DOHH2 (cell line): Measurements from ENCODE around the gene DDX1.
A peak's percentile ranks its signal among the peaks of the same experiment; 100 is the strongest.

Experiments used
- H3F3A ChIP-seq: fragments of 200-600 bp; sonication (generic), shearing (Covaris generic); 2 replicates; pipeline ENCODE4 v1.6.0; 2016; ENCODE audit warnings: antibody characterized with exemption, mild to moderate bottlenecking; ENCODE audit not compliant: control insufficient read depth, insufficient read depth
- H3K27ac ChIP-seq: fragments of 200-600 bp; sonication (generic); 2 replicates; pipeline ENCODE4 v1.5.1; 2014; ENCODE audit warnings: low read depth, mild to moderate bottlenecking, low read length, moderate library complexity
- H3K27me3 ChIP-seq: fragments of 200-600 bp; sonication (generic); 2 replicates; pipeline ENCODE4 v1.6.1; 2014; ENCODE audit warnings: mild to moderate bottlenecking, low read length, mixed read lengths; ENCODE audit not compliant: control insufficient read depth
- H3K36me3 ChIP-seq: fragments of 200-600 bp; sonication (generic); 2 replicates; pipeline ENCODE4 v1.6.1; 2014; ENCODE audit warnings: mild to moderate bottlenecking, low read length, moderate library complexity, mixed read lengths; ENCODE audit not compliant: control insufficient read depth
- H3K4me1 ChIP-seq: fragments of 200-600 bp; sonication (generic); 2 replicates; pipeline ENCODE4 v1.6.1; 2014; ENCODE audit warnings: mild to moderate bottlenecking, low read length, mixed read lengths; ENCODE audit not compliant: control insufficient read depth
- H3K4me2 ChIP-seq: fragments of 200-600 bp; sonication (generic); 2 replicates; pipeline ENCODE4 v1.6.0; 2014; ENCODE audit warnings: mild to moderate bottlenecking, low read length, moderate library complexity
- H3K4me3 ChIP-seq: fragments of 200-600 bp; sonication (generic); 2 replicates; pipeline ENCODE4 v1.5.1; 2014; ENCODE audit warnings: mild to moderate bottlenecking, low read length, mixed read lengths
- H3K79me2 ChIP-seq: fragments of 200-600 bp; sonication (generic); 2 replicates; pipeline ENCODE4 v1.6.1; 2014; ENCODE audit warnings: mild to moderate bottlenecking, low read length, mixed read lengths; ENCODE audit not compliant: control insufficient read depth
- H3K9me2 ChIP-seq: fragments of 200-600 bp; sonication (generic); replicated peaks from 2 replicates; pipeline ENCODE4 v1.6.1; 2014; ENCODE audit warnings: mild to moderate bottlenecking, low read length, mixed read lengths; ENCODE audit not compliant: control insufficient read depth
- H3K9me3 ChIP-seq: fragments of 200-600 bp; sonication (generic); 2 replicates; pipeline ENCODE4 v1.6.1; 2014; ENCODE audit warnings: antibody characterized with exemption, low read length, mixed read lengths; ENCODE audit not compliant: control insufficient read depth, insufficient read depth
- H4K20me1 ChIP-seq: fragments of 200-600 bp; sonication (generic); 2 replicates; pipeline ENCODE4 v1.6.0; 2014; ENCODE audit warnings: low read depth, mild to moderate bottlenecking, antibody characterized with exemption, low read length, moderate library complexity; ENCODE audit not compliant: control insufficient read depth, insufficient read depth
- CTCF ChIP-seq: fragments of 200-600 bp; sonication (generic); IDR thresholded peaks from one replicate; pipeline ENCODE4 v1.5.1; 2014; ENCODE audit warnings: antibody characterized with exemption, mild to moderate bottlenecking, low read depth, low read length; ENCODE audit not compliant: poor library complexity, severe bottlenecking
- EZH2phosphoT487 ChIP-seq: fragments of 200-600 bp; sonication (generic); IDR thresholded peaks from 2 replicates; pipeline ENCODE4 v1.6.1; 2017; ENCODE audit warnings: borderline replicate concordance, mild to moderate bottlenecking, antibody characterized with exemption, low read length, moderate library complexity, mixed read lengths

DDX1 gene

GRCh38 chr2:15557887-15558311, 33.8 kb upstream of the DDX1 start:
- Histone ChIP-seq H3K4me3 (no peak overlapping the region), H3K4me1 (peaks cover 22% of the 10 kb centered on the region), H3K79me2 (peaks cover 32% of the 10 kb centered on the region), H3K36me3 (no peaks in the 10 kb centered on the region), H3K9me2 (no peaks in the 10 kb centered on the region), H3K27ac (no peak overlapping the region), H3K27me3 (no peaks in the 10 kb centered on the region), H3K9me3 (no peaks in the 10 kb centered on the region), H3K4me2 (no peak overlapping the region), H3F3A (no peaks in the 10 kb centered on the region), H4K20me1 (no peaks in the 10 kb centered on the region)
- TF ChIP-seq EZH2phosphoT487 (no peak), CTCF (no peak)

GRCh38 chr2:15559379-15560139, 32.1 kb upstream of the DDX1 start:
- no peak overlapping the region for H3K27ac ChIP-seq
- H3K79me2 ChIP-seq: peaks cover 32% of the 10 kb centered on the region
- peaks cover 22% of the 10 kb centered on the region for H3K4me1 ChIP-seq
- no peaks in the 10 kb centered on the region for H4K20me1 ChIP-seq
- H3K9me2 ChIP-seq: no peaks in the 10 kb centered on the region
- no peaks in the 10 kb centered on the region for H3K36me3 ChIP-seq
- H3F3A ChIP-seq: no peaks in the 10 kb centered on the region
- no peaks in the 10 kb centered on the region for H3K9me3 ChIP-seq
- H3K4me3 ChIP-seq: peak overlapping the region; percentile 85
- H3K27me3 ChIP-seq: no peaks in the 10 kb centered on the region
- no peak for TF ChIP-seq CTCF
- TF ChIP-seq EZH2phosphoT487: no peak
- H3K4me2 ChIP-seq: peak overlapping the region; percentile 78

GRCh38 chr2:15560140-15560987, 31.3 kb upstream of the DDX1 start:
- Histone ChIP-seq H3K27me3 (no peaks in the 10 kb centered on the region), H4K20me1 (no peaks in the 10 kb centered on the region), H3K4me3 (peak overlapping the region; percentile 85), H3K4me2 (peak overlapping the region; percentile 78), H3K79me2 (peaks cover 32% of the 10 kb centered on the region), H3K9me3 (no peaks in the 10 kb centered on the region), H3K9me2 (no peaks in the 10 kb centered on the region), H3K36me3 (no peaks in the 10 kb centered on the region), H3K27ac (no peak overlapping the region), H3K4me1 (peaks cover 22% of the 10 kb centered on the region), H3F3A (no peaks in the 10 kb centered on the region)
- no peak for TF ChIP-seq EZH2phosphoT487
- no peak for TF ChIP-seq CTCF
